GM06990 (cell line): ENCODE data around the gene PAM16.

Source experiments
- DNase-seq: peaks from one replicate; pipeline ENCODE4 v3.0.0-alpha.2; 2011; ENCODE audit not compliant: insufficient read length; ENCODE audit errors: extremely low read depth
- H3K27me3 ChIP-seq: replicated peaks from 2 replicates; pipeline ENCODE4 v1.6.0; 2011; ENCODE audit warnings: low read length; ENCODE audit not compliant: control insufficient read depth, insufficient read depth
- H3K36me3 ChIP-seq: 2 replicates; pipeline ENCODE4 v1.5.1; 2011; ENCODE audit warnings: low read length; ENCODE audit not compliant: control insufficient read depth, insufficient read depth
- H3K4me3 ChIP-seq: replicated peaks from 2 replicates; pipeline ENCODE4 v1.5.1; 2011; ENCODE audit warnings: low read depth, mild to moderate bottlenecking, control low read depth, low read length
- TF ChIP-seq, protein P1 (sequence below): IDR thresholded peaks from 2 replicates; pipeline ENCODE4 v1.5.1; 2011; ENCODE audit warnings: low read length, control low read depth, mild to moderate bottlenecking, inconsistent platforms; ENCODE audit not compliant: insufficient read depth, poor library complexity, severe bottlenecking

PAM16 gene

DNA sequence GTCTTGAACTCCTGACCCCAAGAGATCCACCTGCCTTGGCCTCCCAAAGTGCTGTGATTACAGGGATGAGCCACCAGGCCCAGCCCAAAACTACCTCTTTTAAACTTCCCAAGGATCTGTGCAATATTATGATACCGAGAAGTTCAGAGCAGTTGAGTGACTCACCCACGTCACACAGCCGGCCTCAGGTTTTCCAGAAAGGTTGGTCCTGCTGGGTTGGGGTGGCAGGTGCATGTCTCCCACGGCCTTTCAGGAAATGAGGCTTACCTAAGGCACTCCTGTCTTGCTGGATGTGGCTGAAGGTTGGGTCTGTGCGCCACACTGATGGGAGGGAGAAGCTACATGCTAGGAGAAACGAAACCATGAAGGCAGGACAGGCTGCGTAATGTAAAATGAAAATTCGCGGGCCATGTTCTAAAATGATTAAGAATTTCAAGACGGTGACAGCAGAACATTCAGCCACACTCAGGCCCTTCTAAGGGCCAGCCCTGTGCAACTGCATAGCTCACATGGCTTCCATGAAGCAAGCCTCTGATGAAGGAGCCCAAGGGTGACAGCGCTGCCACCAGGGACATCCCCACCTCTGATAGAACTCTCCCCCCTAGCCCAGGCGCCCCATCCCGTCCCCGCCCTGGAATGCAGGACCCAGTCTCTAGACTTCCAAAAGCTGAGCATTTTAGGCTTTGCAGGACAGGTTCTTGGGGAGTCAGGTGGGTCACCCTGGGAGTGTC lies 41.9 kb downstream of the PAM16 start:
- Histone ChIP-seq H3K4me3 (no peak overlapping the region), H3K27me3 (no peaks in the 10 kb centered on the region; the same call in none of the 2 replicates), H3K36me3 (no peaks in the 10 kb centered on the region; the same call in 1 of the 2 replicates)
- no peak for DNase-seq
- TF ChIP-seq, protein P1, sequence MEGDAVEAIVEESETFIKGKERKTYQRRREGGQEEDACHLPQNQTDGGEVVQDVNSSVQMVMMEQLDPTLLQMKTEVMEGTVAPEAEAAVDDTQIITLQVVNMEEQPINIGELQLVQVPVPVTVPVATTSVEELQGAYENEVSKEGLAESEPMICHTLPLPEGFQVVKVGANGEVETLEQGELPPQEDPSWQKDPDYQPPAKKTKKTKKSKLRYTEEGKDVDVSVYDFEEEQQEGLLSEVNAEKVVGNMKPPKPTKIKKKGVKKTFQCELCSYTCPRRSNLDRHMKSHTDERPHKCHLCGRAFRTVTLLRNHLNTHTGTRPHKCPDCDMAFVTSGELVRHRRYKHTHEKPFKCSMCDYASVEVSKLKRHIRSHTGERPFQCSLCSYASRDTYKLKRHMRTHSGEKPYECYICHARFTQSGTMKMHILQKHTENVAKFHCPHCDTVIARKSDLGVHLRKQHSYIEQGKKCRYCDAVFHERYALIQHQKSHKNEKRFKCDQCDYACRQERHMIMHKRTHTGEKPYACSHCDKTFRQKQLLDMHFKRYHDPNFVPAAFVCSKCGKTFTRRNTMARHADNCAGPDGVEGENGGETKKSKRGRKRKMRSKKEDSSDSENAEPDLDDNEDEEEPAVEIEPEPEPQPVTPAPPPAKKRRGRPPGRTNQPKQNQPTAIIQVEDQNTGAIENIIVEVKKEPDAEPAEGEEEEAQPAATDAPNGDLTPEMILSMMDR: no peak

DNA sequence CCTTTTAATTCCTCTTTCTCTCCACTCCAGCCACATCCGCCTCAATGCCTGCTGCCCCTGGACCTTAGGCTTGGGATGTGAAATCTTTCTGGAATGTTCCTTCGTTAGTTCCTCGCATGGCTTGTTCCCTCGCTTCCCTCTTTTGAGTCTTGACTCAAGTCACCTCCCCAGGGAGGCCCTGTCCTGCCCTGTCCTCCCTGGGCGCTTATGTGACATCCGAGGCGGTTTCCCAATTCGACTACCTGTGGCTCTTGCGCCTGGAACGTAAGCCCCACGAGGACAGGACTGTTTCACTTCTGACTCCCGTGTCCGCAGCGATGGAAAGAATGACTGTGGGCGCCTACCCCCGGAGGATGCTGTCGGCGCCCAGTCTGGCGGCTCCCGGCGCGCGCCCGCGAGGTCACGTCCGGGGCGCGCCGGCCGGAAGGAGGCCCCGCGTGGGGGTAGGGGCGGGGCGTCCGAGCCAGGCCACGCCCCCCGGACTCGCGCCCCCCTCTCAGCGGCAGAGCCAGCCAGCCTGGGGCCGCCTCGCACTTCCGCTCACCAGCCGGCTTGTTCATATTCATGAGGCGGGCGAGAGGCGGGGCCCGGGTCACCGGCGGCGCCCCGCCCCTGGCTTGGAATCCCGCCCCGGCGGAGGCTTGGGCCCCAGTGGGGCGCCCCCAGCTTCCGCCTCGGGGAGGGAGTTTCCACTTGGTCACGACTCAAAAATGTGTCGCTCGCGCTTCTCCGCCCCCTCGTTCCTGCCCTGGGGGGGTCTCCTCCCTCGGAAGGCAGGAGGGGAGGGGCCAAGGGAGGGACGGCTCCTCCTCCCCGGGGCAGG lies 43.7 kb downstream of the PAM16 start:
- Histone ChIP-seq H3K36me3 (peaks cover 2% of the 10 kb centered on the region), H3K27me3 (no peaks in the 10 kb centered on the region), H3K4me3 (peak overlapping the region; percentile 93)
- DNase-seq: peak; percentile 98
- TF ChIP-seq, protein P1: no peak

DNA sequence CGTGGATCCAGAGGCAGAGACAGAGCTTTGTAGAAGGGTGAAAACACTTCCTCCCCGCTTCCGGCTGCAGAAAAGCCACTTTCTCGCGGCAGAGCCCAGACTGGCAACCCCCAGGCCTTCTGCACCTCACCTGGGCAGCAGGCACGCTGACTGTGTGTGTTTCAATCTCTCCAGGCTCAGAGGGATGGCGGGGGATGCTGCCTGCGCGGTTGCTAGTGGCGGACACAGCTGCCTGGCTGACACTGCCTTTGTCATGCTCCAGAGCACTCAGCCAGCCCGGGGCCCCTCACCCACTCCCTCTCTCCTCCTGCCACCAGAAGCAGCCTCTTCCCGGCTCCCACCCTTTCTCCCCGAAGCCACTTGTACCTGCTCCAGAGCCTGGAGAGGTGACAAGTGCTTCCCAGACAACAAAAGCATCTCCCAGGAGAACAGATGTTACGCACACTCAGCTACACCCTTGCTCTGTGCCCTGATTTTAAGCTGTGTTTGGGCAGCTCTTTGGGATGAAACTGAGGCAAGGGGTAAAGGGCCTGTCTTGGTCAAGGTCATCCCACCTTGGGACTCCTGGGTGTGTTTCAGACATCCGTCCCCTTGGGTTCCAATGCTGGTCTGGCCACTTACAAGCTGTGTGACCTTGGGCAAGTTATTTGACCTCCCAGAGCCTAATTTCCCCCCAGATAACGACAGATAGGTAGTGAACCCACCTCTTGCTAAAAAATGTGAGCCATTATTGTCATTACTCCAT lies 44.5 kb downstream of the PAM16 start:
- no peaks in the 10 kb centered on the region for H3K27me3 ChIP-seq
- peak overlapping the region; percentile 93 for H3K4me3 ChIP-seq
- peaks cover 2% of the 10 kb centered on the region for H3K36me3 ChIP-seq
- DNase-seq: peak; percentile 70
- TF ChIP-seq, protein P1: no peak

DNA sequence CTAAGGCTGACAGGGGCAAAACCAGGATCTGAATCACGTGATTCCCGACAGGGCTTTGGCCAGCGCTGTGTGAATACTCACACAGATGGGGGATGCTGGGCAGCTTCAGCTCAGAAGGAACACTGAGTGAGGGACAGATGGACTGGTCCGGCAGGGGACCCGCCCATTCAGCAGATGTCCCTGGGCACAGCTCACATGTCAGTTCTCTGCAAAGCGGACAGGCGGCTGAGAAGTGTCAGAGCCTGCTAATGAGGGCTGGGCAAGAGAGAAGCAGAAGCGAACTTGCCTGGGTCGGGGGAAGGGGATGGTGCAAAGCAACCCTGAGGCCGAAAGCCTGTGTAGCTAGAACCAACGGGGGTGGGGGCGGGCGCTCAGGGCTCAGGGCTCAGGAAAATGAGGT lies 47.1 kb downstream of the PAM16 start:
- TF ChIP-seq, protein P1: no peak
- H3K36me3 ChIP-seq: peaks cover 2% of the 10 kb centered on the region
- no peaks in the 10 kb centered on the region for H3K27me3 ChIP-seq
- no peak for DNase-seq
- no peak overlapping the region for H3K4me3 ChIP-seq

DNA sequence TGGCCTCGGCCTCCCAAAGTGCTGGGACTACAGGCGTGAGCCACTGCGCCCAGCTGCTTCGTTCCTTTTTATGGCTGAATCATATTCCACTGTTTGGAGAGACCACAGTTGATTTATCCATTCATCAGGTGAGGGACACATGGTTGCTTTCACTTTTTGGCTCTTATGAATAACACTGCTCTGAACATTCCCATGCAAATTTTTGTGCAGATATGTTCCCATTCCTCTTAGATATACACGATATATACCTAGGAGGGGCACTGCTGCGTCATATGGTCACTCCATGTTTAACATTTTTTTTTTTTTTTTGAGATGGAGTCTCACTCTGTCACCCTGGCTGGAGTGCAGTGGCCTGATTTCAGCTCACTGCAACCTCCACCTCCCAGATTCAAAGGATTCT lies 49.2 kb downstream of the PAM16 start:
- H3K27me3 ChIP-seq: no peaks in the 10 kb centered on the region
- no peak for DNase-seq
- peaks cover 2% of the 10 kb centered on the region for H3K36me3 ChIP-seq
- TF ChIP-seq, protein P1: no peak
- no peak overlapping the region for H3K4me3 ChIP-seq
